BE2C (cell line): ENCODE results near the gene EPB41L5.

Experiments
- DNase-seq: peaks from one replicate; pipeline ENCODE4 v3.0.0-alpha.2; 2020
- H3K27me3 ChIP-seq: fragments of 250-450 bp; sonication (Bioruptor Pico); 2 replicates; pipeline ENCODE4 v1.5.1; 2020; ENCODE audit warnings: mild to moderate bottlenecking
- H3K36me3 ChIP-seq: fragments of 250-450 bp; sonication (Bioruptor Pico); 2 replicates; pipeline ENCODE4 v1.5.1; 2020; ENCODE audit warnings: mild to moderate bottlenecking
- H3K4me1 ChIP-seq: fragments of 250-450 bp; sonication (Bioruptor Pico); 2 replicates; pipeline ENCODE4 v1.5.1; 2020
- H3K4me3 ChIP-seq: 2 replicates; pipeline ENCODE4 v1.5.1; 2011; ENCODE audit warnings: low read depth, low read length
- H3K9me3 ChIP-seq: fragments of 250-450 bp; sonication (Bioruptor Pico); 2 replicates; pipeline ENCODE4 v1.5.1; 2020
- TF ChIP-seq, protein P1 (sequence below): IDR thresholded peaks from 2 replicates; pipeline ENCODE4 v1.5.1; 2012; ENCODE audit warnings: mild to moderate bottlenecking, low read depth, low read length

The EPB41L5 gene

DNA sequence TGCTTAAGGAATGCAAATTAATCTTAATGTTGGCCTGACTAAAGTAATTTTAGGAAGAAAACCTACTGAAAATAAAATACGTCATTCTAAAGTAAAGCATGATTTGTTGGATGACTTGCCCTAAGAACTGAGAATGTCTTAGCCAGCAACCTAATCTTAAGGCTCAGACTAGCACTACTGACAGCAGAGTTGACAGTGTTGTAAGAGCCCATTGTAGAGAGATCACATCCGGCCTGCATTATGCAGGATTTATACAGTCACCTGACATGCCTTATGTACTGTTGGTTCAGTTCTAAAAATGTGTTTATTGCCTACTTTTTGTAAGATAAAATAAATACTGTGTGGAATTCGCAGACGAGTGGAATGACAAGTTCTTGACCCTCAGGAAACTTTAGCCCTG lies 128.0 kb downstream of the EPB41L5 start:
- no peaks in the 10 kb centered on the region for H3K36me3 ChIP-seq
- TF ChIP-seq, protein P1, sequence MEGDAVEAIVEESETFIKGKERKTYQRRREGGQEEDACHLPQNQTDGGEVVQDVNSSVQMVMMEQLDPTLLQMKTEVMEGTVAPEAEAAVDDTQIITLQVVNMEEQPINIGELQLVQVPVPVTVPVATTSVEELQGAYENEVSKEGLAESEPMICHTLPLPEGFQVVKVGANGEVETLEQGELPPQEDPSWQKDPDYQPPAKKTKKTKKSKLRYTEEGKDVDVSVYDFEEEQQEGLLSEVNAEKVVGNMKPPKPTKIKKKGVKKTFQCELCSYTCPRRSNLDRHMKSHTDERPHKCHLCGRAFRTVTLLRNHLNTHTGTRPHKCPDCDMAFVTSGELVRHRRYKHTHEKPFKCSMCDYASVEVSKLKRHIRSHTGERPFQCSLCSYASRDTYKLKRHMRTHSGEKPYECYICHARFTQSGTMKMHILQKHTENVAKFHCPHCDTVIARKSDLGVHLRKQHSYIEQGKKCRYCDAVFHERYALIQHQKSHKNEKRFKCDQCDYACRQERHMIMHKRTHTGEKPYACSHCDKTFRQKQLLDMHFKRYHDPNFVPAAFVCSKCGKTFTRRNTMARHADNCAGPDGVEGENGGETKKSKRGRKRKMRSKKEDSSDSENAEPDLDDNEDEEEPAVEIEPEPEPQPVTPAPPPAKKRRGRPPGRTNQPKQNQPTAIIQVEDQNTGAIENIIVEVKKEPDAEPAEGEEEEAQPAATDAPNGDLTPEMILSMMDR: no peak
- H3K9me3 ChIP-seq: no peaks in the 10 kb centered on the region
- no peak for DNase-seq
- H3K4me1 ChIP-seq: no peaks in the 10 kb centered on the region; the same call in 1 of the 2 replicates
- H3K27me3 ChIP-seq: no peaks in the 10 kb centered on the region
- H3K4me3 ChIP-seq: no peak overlapping the region

GRCh38 chr2:120141300-120142069 lies 128.6 kb downstream of the EPB41L5 start:
- no peaks in the 10 kb centered on the region for H3K9me3 ChIP-seq

DNA sequence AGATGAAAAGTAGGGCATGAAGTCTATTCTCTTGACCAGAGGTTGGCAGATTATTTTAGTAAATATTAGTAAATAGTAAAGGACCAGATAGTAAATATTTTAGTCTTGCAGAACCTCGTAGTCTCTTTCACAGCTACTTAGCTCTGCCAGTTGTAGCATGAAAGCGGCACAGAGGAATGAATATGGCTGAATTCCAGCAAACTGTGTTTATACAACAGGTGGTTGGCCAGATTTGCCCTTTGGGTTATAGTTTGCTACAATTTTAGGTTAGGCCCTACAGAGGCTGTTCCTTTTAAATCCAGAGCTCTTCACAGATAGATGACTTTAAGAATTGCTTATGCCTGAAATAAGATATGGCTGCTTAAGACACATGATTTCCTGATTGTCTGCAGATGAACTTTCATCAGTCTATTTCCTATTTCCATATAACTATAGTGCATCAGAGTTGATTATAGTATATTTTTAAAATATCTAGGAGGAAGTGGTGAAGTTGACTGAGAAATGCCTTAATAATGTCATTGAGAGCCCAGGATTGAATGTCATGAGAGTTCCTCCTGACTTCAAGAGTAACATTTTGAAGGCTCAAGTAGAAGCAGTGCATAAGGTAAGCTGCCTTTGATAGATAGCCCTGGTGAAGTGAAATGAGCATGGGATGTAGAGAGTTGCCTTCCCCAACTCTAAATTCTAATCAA lies 129.8 kb downstream of the EPB41L5 start:
- no peak for DNase-seq
- H3K4me3 ChIP-seq: no peak overlapping the region
- no peaks in the 10 kb centered on the region for H3K27me3 ChIP-seq

More at GRCh38 chr2:120141300-120142069, 128.6 kb downstream of the EPB41L5 start:
- TF ChIP-seq, protein P1: no peak
- Histone ChIP-seq H3K4me3 (no peak overlapping the region), H3K36me3 (no peaks in the 10 kb centered on the region), H3K4me1 (no peaks in the 10 kb centered on the region; the same call in 1 of the 2 replicates), H3K27me3 (no peaks in the 10 kb centered on the region)
- DNase-seq: no peak

GRCh38 chr2:120148229-120148628 lies 135.4 kb downstream of the EPB41L5 start:
- Histone ChIP-seq H3K27me3 (no peaks in the 10 kb centered on the region), H3K36me3 (no peaks in the 10 kb centered on the region), H3K4me3 (no peak overlapping the region), H3K4me1 (no peaks in the 10 kb centered on the region; the same call in 1 of the 2 replicates), H3K9me3 (no peaks in the 10 kb centered on the region)
- DNase-seq: no peak
- TF ChIP-seq, protein P1: no peak

More for the DNA sequence above, 129.8 kb downstream of the EPB41L5 start:
- Histone ChIP-seq H3K36me3 (no peaks in the 10 kb centered on the region), H3K9me3 (no peaks in the 10 kb centered on the region), H3K4me1 (no peaks in the 10 kb centered on the region; the same call in 1 of the 2 replicates)
- TF ChIP-seq, protein P1: no peak

GRCh38 chr2:120148669-120149068 lies 135.8 kb downstream of the EPB41L5 start:
- Histone ChIP-seq H3K9me3 (no peaks in the 10 kb centered on the region), H3K36me3 (no peaks in the 10 kb centered on the region), H3K27me3 (no peaks in the 10 kb centered on the region), H3K4me3 (no peak overlapping the region), H3K4me1 (no peaks in the 10 kb centered on the region; the same call in 1 of the 2 replicates)
- TF ChIP-seq, protein P1: no peak
- DNase-seq: no peak

- H3K4me1 ChIP-seq: no peaks in the 10 kb centered on the region; the same call in 1 of the 2 replicates
- DNase-seq: no peak
- H3K36me3 ChIP-seq: no peaks in the 10 kb centered on the region
- no peak overlapping the region for H3K4me3 ChIP-seq
- no peaks in the 10 kb centered on the region for H3K27me3 ChIP-seq
- TF ChIP-seq, protein P1: no peak
- H3K9me3 ChIP-seq: no peaks in the 10 kb centered on the region
Measured at GRCh38 chr2:120149406-120149805, 136.5 kb downstream of the EPB41L5 start.
